Stomach (tissue), 4 donors: ENCODE data around the gene TCF3.

ENCODE experiments used
- CTCF ChIP-seq, 7 experiments: fragments of 450-650 bp in 4 of 7; fragments of 200-600 bp in 3 of 7; sonication (generic) in 3 of 7; IDR thresholded peaks; one replicate each; pipeline ENCODE4 v1.5.1; 2016 to 2019; ENCODE audit warnings: antibody characterized with exemption in 7 of 7, control low read depth in 2 of 7, mild to moderate bottlenecking in 1 of 7
- EP300 ChIP-seq: sonication (generic); formaldehyde crosslinking; IDR thresholded peaks from one replicate; pipeline ENCODE4 v1.6.1; 2017; ENCODE audit warnings: antibody characterized with exemption
- POLR2A ChIP-seq, 4 donors: fragments of 450-650 bp; IDR thresholded peaks; one replicate each; pipeline ENCODE4 v1.6.1; 2016; ENCODE audit warnings: antibody characterized with exemption in 4 of 4, control low read depth in 2 of 4, mild to moderate bottlenecking in 1 of 4, moderate library complexity in 1 of 4
- POLR2AphosphoS5 ChIP-seq, 3 donors: sonication (generic); formaldehyde crosslinking; IDR thresholded peaks; one replicate each; pipeline ENCODE4 v1.6.1; 2016; ENCODE audit warnings: antibody characterized with exemption in 3 of 3

DNA sequence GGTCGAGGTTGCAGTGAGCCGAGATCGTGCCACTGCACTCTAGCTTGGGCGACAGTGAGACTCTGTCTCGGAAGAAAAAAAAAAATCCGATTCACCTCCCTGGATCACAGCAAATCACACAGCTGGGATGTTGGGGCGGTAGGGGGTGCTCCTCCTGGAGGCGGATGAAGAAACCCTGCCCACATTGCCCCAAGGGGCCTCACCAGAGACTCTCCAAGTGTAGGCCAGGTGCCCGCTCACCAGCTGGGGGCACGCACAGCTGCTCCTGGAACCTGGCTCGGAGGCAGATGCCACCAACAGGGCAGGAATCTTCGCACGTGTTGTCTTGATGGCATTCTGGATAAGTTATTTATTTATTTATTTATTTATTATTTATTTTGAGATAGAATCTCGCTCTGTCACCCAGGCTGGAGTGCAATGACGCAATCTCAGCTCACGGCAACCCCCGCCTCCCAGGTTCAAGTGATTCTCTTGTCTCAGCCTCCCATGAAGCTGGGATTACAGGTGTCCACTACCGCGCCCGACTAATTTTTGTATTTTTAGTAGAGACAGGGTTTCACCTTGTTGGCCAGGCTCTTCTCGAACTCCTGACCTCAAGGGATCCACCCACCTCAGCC lies 50.2 kb downstream of the TCF3 start:
- no peak for TF ChIP-seq CTCF (IDR thresholded peaks at IDR 0.05)
- no peak for TF ChIP-seq POLR2A (IDR thresholded peaks at IDR 0.05)
- TF ChIP-seq POLR2AphosphoS5 (IDR thresholded peaks at IDR 0.05), result no peak
- TF ChIP-seq EP300, result no peak
